HL-60 (cell line): Measurements from ENCODE around the gene LRRC17.

ENCODE experiments used
- DNase-seq, 2 experiments: peaks; one replicate each; pipeline ENCODE4 v3.0.0-alpha.2; 2010 to 2020; ENCODE audit warnings: low read depth in 1 of 2, low spot score in 1 of 2
- H3K27ac ChIP-seq: fragments of 250-450 bp; sonication (Bioruptor Pico); replicated peaks from 2 replicates; pipeline ENCODE4 v1.5.1; 2020; ENCODE audit warnings: mild to moderate bottlenecking, moderate library complexity
- H3K27me3 ChIP-seq: fragments of 250-450 bp; sonication (Bioruptor Pico); 2 replicates; pipeline ENCODE4 v1.5.1; 2021; ENCODE audit warnings: mild to moderate bottlenecking, moderate library complexity; ENCODE audit not compliant: insufficient read depth, poor library complexity, severe bottlenecking
- H3K4me3 ChIP-seq: replicated peaks from 2 replicates; pipeline ENCODE4 v1.5.1; 2011; ENCODE audit warnings: mild to moderate bottlenecking, control low read depth, low read length; ENCODE audit not compliant: insufficient read depth
- CTCF ChIP-seq: IDR thresholded peaks from one replicate; pipeline ENCODE4 v1.5.1; 2011; ENCODE audit warnings: low read length, control low read depth, inconsistent platforms; ENCODE audit not compliant: insufficient read depth
- GABPA ChIP-seq: IDR thresholded peaks from 2 replicates; pipeline ENCODE4 v1.6.1; 2012; ENCODE audit warnings: low read depth
- POLR2AphosphoS5 ChIP-seq: IDR thresholded peaks from 2 replicates; pipeline ENCODE4 v1.6.1; 2012; ENCODE audit warnings: low read depth
- SPI1 ChIP-seq: IDR thresholded peaks from 2 replicates; pipeline ENCODE4 v1.6.1; 2012; ENCODE audit warnings: low read depth, mild to moderate bottlenecking, borderline replicate concordance
- TF ChIP-seq, protein P1 (sequence below): IDR thresholded peaks from 2 replicates; pipeline ENCODE4 v1.6.1; 2012; ENCODE audit warnings: low read depth; ENCODE audit not compliant: insufficient replicate concordance

The LRRC17 gene

GRCh38 chr7:102883098-102883860, 29.5 kb upstream of the LRRC17 start:
- TF ChIP-seq POLR2AphosphoS5 (no peak), GABPA (no peak), CTCF (no peak), SPI1 (no peak)
- TF ChIP-seq, protein P1, sequence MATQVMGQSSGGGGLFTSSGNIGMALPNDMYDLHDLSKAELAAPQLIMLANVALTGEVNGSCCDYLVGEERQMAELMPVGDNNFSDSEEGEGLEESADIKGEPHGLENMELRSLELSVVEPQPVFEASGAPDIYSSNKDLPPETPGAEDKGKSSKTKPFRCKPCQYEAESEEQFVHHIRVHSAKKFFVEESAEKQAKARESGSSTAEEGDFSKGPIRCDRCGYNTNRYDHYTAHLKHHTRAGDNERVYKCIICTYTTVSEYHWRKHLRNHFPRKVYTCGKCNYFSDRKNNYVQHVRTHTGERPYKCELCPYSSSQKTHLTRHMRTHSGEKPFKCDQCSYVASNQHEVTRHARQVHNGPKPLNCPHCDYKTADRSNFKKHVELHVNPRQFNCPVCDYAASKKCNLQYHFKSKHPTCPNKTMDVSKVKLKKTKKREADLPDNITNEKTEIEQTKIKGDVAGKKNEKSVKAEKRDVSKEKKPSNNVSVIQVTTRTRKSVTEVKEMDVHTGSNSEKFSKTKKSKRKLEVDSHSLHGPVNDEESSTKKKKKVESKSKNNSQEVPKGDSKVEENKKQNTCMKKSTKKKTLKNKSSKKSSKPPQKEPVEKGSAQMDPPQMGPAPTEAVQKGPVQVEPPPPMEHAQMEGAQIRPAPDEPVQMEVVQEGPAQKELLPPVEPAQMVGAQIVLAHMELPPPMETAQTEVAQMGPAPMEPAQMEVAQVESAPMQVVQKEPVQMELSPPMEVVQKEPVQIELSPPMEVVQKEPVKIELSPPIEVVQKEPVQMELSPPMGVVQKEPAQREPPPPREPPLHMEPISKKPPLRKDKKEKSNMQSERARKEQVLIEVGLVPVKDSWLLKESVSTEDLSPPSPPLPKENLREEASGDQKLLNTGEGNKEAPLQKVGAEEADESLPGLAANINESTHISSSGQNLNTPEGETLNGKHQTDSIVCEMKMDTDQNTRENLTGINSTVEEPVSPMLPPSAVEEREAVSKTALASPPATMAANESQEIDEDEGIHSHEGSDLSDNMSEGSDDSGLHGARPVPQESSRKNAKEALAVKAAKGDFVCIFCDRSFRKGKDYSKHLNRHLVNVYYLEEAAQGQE: no peak
- Histone ChIP-seq H3K4me3 (no peak overlapping the region), H3K27me3 (no peaks in the 10 kb centered on the region), H3K27ac (no peak overlapping the region)
- DNase-seq: peak in 1 of 2 experiments; percentile 67

DNA sequence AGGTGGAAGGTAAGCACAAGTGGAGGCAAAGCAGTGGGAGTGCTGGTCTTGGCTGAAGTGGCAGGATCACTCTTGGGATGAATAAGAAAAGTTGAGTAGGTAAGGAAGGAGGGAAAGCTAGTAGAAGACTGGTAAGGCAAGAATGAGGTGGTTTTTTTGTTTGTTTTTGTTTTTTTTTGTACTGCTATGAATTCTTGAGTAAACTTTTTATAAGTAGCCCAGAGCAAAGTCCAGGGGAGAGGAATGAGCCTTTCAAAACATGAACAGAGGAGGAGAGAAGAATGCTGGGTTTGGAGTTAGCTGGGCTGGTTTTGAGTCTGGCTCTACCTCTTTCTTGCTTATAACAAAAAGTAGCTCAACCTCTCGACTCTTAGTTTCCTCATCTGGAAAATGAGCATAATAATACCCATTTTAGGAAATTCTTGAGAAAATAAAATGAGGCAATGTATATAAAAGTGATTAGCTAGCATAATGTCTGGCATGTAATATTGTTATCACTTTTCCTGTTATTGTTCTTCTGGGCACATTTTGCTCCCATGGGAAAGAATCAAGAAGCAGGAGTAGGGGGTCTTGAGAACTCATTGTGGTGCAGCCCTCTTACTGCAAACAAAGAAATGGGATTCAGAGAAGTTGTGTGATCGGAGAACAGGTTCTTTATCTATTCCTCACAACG, 24.1 kb upstream of the LRRC17 start:
- TF ChIP-seq CTCF (no peak), GABPA (no peak), SPI1 (no peak), POLR2AphosphoS5 (no peak)
- TF ChIP-seq, protein P1: no peak
- Histone ChIP-seq H3K27ac (no peak overlapping the region), H3K27me3 (no peaks in the 10 kb centered on the region), H3K4me3 (no peak overlapping the region)
- DNase-seq: no peak

DNA sequence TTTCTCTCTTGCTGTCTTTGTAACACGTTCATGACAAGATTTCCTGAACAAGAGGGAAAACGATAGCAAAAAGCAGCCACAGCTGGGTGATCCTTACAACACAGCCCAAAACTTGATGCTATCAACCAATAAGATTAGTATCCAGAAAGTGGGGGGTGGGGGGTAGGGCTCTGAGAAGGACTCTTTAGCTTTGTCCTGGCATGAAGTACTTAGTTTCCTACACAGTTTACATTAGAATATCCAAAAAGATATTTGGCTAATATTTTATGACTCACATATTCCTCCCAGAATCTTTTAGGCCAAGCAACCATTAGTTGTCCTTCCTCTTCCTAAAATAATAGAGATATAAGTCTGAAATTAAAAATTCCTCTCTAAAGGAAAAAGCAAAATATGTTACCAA, 22.9 kb upstream of the LRRC17 start:
- Histone ChIP-seq H3K27ac (no peak overlapping the region; the same call in 1 of the 2 replicates), H3K4me3 (no peak overlapping the region), H3K27me3 (no peaks in the 10 kb centered on the region)
- no peak for TF ChIP-seq CTCF
- TF ChIP-seq GABPA: no peak
- no peak for TF ChIP-seq SPI1
- TF ChIP-seq POLR2AphosphoS5: no peak
- TF ChIP-seq, protein P1: no peak
- no peak for DNase-seq
